Panc1 (cell line): ENCODE results near the gene PPM1B.
"Not testable (repeated sequence)": the region's sequence is repeated elsewhere in the genome, so short reads cannot be mapped to it uniquely, and the experiment has no call there.

Experiments
- CTCF ChIP-seq: fragments of 450-650 bp; IDR thresholded peaks from 2 replicates; pipeline ENCODE4 v1.5.1; 2017; ENCODE audit warnings: mild to moderate bottlenecking
- TCF7L2 ChIP-seq: IDR thresholded peaks from 2 replicates; pipeline ENCODE4 v1.6.1; 2011; ENCODE audit warnings: mild to moderate bottlenecking, low read depth, low read length, inconsistent platforms

- not testable (repeated sequence) for TF ChIP-seq CTCF, TCF7L2
These were observed 89.1 kb downstream of the PPM1B start for GRCh38 chr2:44257802-44258201.
